HTERT RPE-1 (cell line): ENCODE data around the gene DNAJC10.
"Not testable (repeated sequence)": the region's sequence is repeated elsewhere in the genome, so short reads cannot be mapped to it uniquely, and the experiment has no call there.

Experiments used
- in situ Hi-C: fragments of 300-500 bp; cut with MboI; formaldehyde crosslinking; loops from 4 replicates; pipeline ENCODE4 v1.14.3; 2020; ENCODE audit warnings: low sequenced_read_pairs

The DNAJC10 gene, protein sequence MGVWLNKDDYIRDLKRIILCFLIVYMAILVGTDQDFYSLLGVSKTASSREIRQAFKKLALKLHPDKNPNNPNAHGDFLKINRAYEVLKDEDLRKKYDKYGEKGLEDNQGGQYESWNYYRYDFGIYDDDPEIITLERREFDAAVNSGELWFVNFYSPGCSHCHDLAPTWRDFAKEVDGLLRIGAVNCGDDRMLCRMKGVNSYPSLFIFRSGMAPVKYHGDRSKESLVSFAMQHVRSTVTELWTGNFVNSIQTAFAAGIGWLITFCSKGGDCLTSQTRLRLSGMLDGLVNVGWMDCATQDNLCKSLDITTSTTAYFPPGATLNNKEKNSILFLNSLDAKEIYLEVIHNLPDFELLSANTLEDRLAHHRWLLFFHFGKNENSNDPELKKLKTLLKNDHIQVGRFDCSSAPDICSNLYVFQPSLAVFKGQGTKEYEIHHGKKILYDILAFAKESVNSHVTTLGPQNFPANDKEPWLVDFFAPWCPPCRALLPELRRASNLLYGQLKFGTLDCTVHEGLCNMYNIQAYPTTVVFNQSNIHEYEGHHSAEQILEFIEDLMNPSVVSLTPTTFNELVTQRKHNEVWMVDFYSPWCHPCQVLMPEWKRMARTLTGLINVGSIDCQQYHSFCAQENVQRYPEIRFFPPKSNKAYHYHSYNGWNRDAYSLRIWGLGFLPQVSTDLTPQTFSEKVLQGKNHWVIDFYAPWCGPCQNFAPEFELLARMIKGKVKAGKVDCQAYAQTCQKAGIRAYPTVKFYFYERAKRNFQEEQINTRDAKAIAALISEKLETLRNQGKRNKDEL

DNA sequence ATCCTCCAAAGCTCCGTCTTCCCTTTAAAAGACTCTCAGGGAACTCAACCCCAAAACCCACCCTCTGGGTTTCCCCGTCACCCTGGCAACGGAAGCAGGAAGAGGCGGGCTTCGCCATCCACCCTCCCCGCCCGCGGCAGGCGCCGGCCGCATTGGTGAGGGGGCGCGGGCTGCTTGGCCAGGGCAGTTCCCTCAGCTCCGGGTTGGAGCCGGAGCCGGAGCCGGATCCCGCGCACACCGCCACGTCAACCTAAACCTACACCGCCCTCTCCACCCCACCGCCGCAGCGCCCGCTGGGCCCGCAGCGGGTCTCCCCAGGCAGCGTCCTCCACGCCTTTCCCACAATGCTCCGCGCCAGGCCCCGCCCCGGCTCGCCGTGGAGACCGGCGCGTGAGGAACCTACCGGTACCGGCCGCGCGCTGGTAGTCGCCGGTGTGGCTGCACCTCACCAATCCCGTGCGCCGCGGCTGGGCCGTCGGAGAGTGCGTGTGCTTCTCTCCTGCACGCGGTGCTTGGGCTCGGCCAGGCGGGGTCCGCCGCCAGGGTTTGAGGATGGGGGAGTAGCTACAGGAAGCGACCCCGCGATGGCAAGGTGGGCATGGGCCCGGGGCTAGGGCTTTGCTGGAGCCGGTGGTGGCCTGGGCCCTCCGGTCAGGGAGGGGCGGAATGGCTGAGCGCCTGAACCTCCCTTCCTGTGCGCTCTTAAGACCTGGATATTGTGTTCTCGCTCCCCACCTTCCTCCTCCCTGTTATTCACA is at the start of gene DNAJC10:
TSS of gene DNAJC10 (plus strand) at position 366 of the 758 bp plus-strand sequence. CDS start 1,830 bp downstream, outside the sequence.
- in situ Hi-C loops: no loop called here

DNA sequence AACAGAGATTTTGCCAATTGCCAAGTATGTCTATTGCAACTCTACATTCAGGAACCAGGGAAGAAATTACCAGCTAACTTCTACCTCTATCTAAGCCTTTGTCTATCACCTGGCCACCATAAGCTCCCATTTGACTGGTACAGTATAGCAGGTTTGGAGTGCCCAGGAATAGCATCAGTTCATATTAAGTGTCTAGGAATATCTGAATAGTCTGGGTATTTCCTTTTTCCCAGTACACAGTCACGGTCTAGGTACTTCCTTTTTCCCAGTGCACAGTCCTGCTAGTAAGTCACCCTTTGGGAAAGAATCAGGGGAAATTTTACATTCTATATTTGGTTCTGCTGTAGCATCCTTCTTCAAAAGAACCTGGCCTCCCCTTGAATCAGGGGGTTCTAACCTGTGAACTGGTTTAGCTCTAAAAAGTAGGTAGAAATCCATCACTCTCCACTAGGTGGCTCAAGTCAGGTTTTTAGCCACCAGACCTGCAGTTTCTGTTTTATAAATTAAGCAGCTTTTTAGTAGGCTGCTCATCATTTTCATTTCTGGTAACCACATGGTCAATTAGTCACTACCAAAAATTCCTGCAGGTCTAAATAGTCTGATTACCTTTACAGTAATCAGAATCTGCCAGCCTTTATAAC is 49.3 kb upstream of the DNAJC10 start:
- in situ Hi-C loops: no loop called here

DNA sequence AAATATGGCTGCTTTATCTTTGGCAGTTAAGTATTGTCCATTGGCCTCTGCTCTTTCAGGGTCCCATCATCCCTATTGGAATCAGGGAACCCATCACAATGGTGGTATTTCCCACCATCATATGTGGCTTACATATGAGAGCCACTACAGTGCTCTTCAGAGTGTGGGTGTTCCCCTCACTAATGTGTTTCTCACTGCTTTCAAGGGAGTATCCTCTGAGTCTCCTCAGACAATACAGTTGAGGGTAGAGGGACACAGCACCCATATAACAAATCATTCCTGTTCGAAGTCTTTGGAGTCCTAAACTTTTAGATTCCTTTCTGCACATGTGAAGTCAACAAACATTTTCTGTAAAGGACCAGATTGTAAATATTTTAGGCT is 48.8 kb upstream of the DNAJC10 start:
- in situ Hi-C loops: no loop called here

DNA sequence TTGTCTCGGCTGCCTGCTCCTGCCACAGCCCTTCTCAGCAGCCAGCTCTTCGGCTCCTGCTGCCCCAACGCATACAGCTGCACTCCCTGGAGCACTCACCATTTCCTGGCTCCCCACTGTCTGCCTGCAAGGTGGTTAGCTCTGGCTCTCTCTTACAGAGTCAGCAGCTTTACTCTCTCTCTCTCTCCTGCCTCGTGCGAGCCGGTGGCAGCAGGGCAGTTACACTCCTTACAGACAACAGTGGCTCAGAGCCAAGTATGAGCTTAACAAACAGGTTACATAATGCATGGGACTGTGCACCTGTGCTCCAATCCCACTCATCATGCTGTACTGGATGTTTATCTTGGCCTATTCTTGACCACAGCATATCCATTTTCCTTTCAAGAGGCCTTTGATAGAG is 47.4 kb upstream of the DNAJC10 start:
- in situ Hi-C loops: no loop called here

DNA sequence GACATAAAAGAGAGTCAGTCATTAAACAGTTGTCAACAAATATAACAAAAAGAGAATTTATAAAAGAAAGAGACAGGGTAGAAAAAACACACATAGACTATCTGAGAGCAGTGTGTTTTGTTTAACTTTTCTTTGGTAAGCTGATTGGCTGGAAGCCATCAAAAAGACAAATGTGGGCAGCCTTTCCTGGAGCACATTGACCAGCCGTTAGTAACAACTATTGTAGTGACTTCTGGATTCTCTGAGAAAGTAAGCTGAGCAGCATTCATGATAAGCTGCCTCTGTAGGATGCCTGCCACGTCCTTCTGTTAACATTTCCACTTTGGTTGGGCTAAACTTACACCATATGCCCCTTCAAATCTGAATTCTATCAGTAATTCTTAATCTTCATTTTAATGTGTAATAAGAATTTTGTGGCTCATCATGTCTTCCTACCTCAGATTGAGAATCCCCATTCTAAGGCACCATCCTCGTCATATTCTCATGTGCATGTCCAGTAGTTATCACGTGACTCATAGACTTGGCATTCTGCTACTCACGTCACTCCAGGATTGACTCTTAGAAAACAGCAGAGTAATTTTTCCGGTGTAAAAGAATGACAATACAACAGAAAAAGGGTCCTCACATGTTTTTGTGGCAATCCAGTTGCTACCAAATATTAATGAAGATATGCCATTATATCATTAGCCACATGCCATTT is 43.4 kb upstream of the DNAJC10 start:
- in situ Hi-C loops: no loop called here

DNA sequence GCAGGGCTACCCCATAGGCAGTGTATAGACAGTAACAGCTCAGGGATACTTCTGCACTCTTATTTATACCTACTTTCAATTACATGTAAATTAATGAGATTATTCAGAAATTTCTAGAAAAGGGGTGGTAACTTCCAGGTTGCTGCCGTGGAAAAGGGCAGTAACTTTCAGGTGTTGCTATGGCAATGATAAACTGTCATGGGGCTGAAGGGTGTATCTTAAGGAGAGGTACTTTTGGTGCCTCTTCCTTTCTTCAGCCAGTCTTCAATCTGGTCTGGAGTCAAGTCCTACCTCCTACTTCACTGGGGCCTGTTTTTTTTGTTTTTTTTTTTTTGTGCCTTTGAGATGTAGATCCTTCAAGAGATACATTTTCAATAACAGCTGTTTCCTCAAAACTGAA is 35.2 kb upstream of the DNAJC10 start:
- in situ Hi-C loops: no loop called here

DNA sequence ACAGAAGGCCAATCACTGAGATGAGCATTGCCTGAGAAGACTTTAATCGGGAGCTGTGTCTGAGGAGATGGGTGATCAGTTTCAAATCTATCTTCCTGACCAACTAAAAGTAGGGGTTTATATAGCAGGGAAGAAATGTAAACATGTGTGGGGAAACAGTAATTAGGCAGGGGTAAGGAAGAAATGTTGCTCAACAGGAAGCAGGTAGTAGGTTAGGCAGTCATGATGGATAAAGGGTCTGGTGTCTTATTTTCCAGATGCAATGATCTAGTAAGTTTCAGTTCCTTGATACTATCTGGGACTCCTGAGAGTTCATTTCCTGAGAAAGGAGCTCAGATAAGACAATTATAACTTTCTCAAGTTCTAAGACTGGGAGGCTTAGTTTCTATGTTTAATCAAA is 33.8 kb upstream of the DNAJC10 start:
- in situ Hi-C loops: no loop called here

DNA sequence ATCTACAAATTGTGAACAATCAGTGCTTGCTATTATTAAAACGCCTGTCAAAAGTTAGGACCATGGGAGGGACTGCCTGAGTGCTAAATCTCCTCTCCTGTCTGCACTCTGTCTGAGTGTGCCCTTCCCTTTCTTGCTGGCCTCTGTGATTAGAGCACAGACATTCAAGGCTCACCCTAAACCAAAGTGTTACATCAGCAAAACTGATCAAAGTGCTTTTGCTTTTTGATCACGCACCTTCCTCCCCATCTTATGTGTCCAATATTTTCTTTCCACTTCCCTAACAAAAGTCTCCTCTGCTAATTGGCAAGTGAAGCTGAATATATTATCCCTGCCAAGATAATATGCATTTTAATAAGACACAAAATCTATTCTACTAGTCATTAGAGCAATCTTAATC is 30.5 kb upstream of the DNAJC10 start:
- in situ Hi-C loops: no loop called here

DNA sequence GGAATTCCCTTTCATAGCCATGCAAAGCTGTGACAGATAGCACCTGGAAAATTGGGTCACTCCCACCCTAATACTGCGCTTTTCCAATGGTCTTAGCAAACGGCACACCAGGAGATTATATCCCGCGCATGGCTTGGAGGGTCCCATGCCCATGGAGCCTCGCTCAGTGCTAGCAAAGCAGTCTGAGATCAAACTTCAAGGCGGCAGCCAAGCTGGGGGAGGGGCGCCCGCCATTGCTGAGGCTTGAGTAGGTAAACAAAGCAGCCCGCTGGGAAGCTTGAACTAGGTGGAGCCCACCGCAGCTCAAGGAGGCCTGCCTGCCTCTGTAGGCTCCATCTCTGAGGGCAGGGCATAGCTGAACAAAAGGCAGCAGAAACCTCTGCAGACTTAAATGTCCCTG is 29.3 kb upstream of the DNAJC10 start:
- in situ Hi-C loops: not testable (repeated sequence)

DNA sequence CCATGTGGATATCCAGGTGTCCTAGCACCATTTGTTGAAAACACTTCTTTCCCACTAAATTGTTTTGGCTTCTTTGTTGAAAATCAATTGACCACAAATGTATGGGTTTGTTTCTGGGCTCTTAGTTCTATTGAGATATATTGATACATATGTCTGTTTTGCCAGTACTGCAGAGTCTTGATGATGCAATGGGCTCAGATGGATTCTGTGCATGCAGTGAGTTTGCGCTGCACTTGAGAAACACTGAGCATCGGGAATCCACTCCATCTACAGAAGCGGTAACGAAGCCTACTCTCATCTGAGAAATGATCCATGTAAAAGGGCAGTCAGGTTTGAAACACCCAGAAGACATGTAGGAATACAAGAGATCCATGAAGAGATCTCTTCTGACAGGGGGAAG is 21.9 kb upstream of the DNAJC10 start:
- in situ Hi-C loops: no loop called here

DNA sequence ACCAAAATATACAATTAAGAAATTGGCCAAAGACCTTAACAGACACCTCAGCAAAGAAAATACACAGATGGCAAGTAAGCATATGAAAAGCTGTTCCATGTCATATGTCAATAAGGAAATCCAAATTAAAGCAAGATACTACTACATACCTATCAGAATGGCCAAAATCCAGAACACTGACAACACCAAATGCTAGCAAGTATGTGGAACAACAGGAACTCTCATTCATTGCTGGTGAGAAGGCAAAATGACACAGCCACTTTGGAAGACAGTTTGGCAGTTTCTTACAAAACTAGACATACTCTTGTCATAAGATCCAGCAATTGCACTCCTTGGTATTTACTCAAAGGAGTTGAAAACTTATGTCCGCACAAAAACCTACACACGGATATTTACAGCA is 20.3 kb upstream of the DNAJC10 start:
- in situ Hi-C loops: no loop called here

DNA sequence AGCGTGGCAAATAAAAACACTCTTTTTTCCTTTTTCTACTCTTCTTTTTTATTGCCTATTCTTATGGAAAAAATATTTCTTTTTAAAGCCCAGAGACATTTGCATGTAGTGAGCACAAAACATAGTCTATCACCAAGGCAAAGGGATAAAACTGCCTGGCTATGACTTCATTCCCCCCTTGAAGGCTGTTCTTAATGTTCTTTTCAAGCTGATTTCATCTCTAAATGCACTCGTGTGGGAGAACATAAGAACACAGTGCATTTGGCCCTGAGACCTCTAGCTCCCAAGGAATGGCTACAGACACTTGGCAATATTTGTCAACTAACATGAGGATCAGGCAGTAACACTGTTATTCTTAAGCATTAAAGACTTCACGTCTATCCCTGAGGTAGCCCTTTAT is 17.4 kb upstream of the DNAJC10 start:
- in situ Hi-C loops: no loop called here

DNA sequence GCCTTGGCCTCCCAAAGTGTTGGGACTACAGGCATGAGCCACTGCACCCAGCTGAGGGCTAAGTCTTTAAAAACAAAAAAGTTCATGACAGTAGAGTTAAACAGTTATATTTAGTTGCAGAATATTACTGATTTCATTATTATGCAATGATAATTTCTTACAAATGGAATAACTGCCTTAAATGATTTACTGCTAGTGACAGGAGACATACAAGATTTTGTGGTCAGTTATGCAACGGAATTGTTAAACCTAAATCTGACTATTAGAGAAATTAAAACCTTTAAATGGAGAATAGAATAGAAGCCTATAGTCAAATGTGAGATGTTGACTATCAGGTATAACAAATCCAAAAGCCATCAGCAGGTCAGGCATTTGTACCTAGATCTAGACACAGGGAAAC is 10.3 kb upstream of the DNAJC10 start:
- in situ Hi-C loops: no loop called here

DNA sequence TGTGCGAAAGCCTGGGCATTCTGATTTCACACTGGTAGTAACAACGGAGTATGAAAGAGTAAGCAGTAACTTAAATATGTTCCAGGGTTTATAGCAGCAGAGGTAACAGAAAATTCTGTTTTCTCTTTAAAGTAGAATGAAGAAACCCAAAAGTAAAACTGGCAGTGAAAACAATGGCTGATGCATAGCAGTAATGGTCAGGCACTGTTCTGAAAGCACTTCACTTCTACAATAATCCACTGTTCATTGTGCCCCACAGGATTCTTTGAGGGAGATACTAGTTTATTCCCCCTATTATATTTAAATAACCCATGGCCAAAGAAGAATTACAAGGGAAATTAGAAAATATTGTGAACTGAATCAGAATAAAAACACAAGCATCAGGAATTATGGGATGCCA is 9.3 kb upstream of the DNAJC10 start:
- in situ Hi-C loops: no loop called here

DNA sequence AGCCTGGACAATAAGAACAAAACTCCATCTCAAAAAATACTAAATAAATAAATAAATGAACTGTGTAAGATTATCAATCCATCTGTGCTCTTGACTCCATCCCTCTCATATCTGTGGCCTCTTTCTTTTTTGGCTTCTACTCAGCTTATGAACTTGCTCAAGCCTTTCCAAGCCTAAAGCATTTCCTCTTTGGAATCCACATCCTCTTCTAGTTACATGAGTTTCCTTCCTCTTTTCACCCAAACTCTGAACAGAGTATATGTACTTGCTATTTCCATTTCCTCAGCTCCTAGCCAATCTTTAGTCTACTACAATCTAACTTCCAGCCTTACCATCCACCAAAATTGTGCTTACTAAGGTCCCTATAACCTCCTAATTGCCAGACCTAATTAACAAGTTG is 2.5 kb upstream of the DNAJC10 start:
- in situ Hi-C loops: no loop called here

DNA sequence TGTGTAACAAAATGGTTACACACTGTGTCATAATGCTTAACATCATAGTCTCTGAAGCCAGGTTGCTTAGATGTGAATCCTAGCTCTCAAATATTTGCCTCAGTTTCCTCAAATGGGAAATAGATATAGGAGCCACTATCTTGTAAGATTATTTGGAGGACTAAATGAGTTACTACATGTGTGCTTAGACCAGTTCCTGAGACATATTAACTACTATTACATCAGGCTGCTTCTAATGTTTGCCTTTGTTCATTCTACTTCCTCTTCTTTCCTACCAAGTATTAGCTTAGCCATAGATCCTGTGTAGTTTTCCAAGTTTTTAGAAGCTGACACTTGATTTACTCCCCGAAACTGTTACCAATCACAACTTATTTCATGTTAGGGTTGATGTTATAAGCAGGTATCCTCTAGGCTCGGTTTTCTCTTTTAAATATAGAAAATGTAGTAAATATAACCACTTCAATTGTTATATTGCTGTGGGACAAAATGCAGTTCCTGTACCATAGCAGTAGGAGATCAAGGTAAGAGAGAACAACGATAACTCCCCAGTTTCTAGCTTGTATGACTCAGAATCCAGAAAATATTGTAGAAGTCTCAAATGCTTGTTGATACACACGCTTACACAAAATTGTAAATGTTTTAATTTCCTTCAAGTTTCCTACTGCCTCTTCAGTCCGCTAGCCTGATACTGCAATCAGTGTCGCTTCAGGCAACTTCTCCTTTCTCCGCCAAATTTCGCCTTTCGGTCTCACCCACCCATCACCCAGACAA is 751 bp upstream of the DNAJC10 start:
- in situ Hi-C loops: no loop called here

DNA sequence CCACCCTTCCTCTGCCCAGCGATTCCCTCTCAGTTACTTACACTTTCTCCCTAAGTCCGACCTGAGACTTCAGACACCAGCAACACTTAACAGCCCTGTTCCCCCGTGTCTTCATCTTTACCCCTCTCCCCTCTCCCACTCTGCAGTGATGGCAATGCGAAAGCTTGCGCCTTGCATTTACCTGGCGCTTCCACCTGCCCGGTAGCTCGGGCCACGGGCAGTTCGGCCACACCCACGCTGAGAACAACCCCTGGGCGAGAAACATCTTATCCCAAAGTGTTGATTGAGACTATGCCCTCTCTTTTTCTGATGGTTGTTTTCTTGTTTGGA is 558 bp downstream of the DNAJC10 start:
- in situ Hi-C loops: no loop called here

DNA sequence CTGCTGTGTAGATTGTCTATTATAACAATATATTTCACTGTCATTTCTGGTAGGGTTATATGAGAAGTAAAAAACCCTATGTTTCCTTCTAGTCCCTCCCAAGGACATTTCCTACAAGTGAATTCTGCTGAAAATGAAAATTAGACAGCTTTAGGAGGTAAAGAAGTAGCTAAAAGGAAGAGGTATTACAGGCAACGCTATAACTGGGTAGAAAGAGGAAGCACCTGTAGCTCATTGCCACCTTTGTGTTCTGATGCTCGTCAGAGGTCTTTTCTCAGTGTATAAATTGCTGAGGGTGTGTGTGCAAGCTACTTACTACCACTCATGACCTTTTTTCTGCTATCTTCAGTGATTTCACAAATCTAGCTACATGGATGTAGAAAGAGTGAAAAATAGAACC is 1.4 kb downstream of the DNAJC10 start:
- in situ Hi-C loops: no loop called here

DNA sequence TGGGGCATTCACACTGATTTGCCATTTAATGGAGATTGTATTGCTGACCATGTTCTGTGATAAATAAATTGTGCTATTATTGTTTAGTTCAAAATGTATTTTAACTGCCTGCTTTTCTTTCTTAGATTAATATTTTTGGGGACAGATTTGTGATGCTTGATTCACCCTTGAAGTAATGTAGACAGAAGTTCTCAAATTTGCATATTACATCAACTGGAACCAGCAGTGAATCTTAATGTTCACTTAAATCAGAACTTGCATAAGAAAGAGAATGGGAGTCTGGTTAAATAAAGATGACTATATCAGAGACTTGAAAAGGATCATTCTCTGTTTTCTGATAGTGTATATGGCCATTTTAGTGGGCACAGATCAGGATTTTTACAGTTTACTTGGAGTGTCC is 1.8 kb downstream of the DNAJC10 start:
- in situ Hi-C loops: no loop called here

DNA sequence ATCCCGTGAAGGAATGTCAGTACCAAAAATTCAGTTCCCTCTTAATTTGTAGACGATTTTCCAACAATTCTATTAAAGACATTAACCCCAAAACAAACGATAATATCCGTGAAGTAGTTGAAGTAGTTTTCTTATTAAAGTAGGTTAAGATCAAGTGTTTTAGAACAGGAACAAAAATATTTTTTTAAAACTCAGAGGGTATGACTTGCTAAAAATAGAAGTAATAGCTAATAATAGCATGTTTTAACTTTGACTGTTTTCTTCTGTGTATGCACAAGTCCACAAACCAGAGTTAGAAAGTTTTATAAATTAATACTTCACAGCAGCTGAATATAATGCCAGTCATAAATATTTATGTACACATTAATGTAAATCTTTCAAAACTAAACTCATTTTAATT is 2.4 kb downstream of the DNAJC10 start:
- in situ Hi-C loops: no loop called here
